CD14-positive monocyte (primary cell): ENCODE measurements around the gene STARD13. TPM values are rescaled to one million over a fixed set of nuclear protein-coding genes. Genes with fewer than 3 reads are reported as not detected.

ENCODE experiments used
- DNase-seq, 3 donors: peaks; one replicate each; pipeline ENCODE4 v3.0.0-alpha.2; 2011 to 2022
- H2AFZ ChIP-seq: 2 replicates; pipeline ENCODE4 v1.6.0; 2012; ENCODE audit warnings: mild to moderate bottlenecking, low read depth, low read length, inconsistent platforms; ENCODE audit not compliant: insufficient read depth, poor library complexity, severe bottlenecking
- H3K27ac ChIP-seq, 2 donors: 1 replicate in 1 of 2; 2 replicates in 1 of 2; pipeline ENCODE4 v1.5.1; 2012 to 2013; ENCODE audit warnings: low read length in 2 of 2, control low read depth in 1 of 2, inconsistent platforms in 1 of 2, low read depth in 1 of 2, mild to moderate bottlenecking in 1 of 2
- H3K27me3 ChIP-seq, 2 donors: one replicate each; pipeline versions ENCODE4 v1.6.0 to v1.6.1; 2011 to 2013; ENCODE audit warnings: low read length in 2 of 2; ENCODE audit not compliant: control insufficient read depth in 2 of 2, insufficient read depth in 2 of 2
- H3K36me3 ChIP-seq, 2 donors: replicated peaks in 1 of 2; 1 replicate in 1 of 2; 2 replicates in 1 of 2; pipeline versions ENCODE4 v1.5.1 to v1.6.1; 2012 to 2013; ENCODE audit warnings: low read length in 2 of 2, control low read depth in 1 of 2, inconsistent platforms in 1 of 2, mild to moderate bottlenecking in 1 of 2; ENCODE audit not compliant: insufficient read depth in 2 of 2, control insufficient read depth in 1 of 2
- H3K4me1 ChIP-seq, 2 donors: 1 replicate in 1 of 2; 2 replicates in 1 of 2; pipeline versions ENCODE4 v1.5.1 to v1.6.1; 2012 to 2013; ENCODE audit warnings: low read length in 2 of 2, control low read depth in 1 of 2, inconsistent platforms in 1 of 2, mild to moderate bottlenecking in 1 of 2, moderate library complexity in 1 of 2; ENCODE audit not compliant: insufficient read depth in 2 of 2, control insufficient read depth in 1 of 2
- H3K4me2 ChIP-seq: replicated peaks from 2 replicates; pipeline ENCODE3; 2012; ENCODE audit warnings: low read length, moderate library complexity, mild to moderate bottlenecking; ENCODE audit not compliant: poor library complexity, severe bottlenecking; ENCODE audit errors: extremely low read depth
- H3K4me3 ChIP-seq, 3 experiments: fragments of 200-600 bp in 1 of 3; sonication (generic) in 1 of 3; replicated peaks in 1 of 3; 1 replicate in 2 of 3; 2 replicates in 1 of 3; pipeline ENCODE4 v1.5.1; 2011 to 2013; ENCODE audit warnings: low read length in 3 of 3, mild to moderate bottlenecking in 3 of 3, control low read depth in 2 of 3, low read depth in 2 of 3, inconsistent platforms in 1 of 3, moderate library complexity in 1 of 3
- H3K79me2 ChIP-seq: 2 replicates; pipeline ENCODE4 v1.6.0; 2012; ENCODE audit warnings: mild to moderate bottlenecking, control low read depth, inconsistent platforms, low read length, moderate library complexity; ENCODE audit not compliant: insufficient read depth
- H3K9ac ChIP-seq: 2 replicates; pipeline ENCODE4 v1.6.0; 2017; ENCODE audit warnings: low read length, mild to moderate bottlenecking; ENCODE audit not compliant: insufficient read depth, poor library complexity, severe bottlenecking
- H3K9me3 ChIP-seq, 2 donors: replicated peaks in 1 of 2; 1 replicate in 1 of 2; 2 replicates in 1 of 2; pipeline versions ENCODE4 v1.5.1 to v1.6.1; 2012 to 2013; ENCODE audit warnings: low read length in 2 of 2, control low read depth in 1 of 2; ENCODE audit not compliant: control insufficient read depth in 1 of 2, insufficient read depth in 1 of 2
- H4K20me1 ChIP-seq: 2 replicates; pipeline ENCODE4 v1.6.0; 2012; ENCODE audit warnings: mild to moderate bottlenecking, low read length, control low read depth, moderate library complexity; ENCODE audit not compliant: insufficient read depth
- H3K27ac Mint-ChIP-seq, 7 donors: one replicate each; pipeline ENCODE4 v1.8.0; 2020; ENCODE audit warnings: mild to moderate bottlenecking in 7 of 7, mixed read lengths in 7 of 7, moderate library complexity in 6 of 7, inconsistent platforms in 2 of 7
- H3K27me3 Mint-ChIP-seq, 3 donors: one replicate each; pipeline ENCODE4 v1.8.0; 2021 to 2022; ENCODE audit warnings: low read depth in 3 of 3, mild to moderate bottlenecking in 3 of 3, mixed read lengths in 3 of 3, moderate library complexity in 3 of 3, inconsistent platforms in 1 of 3
- H3K36me3 Mint-ChIP-seq, 2 donors: one replicate each; pipeline ENCODE4 v1.8.0; 2020; ENCODE audit warnings: mixed read lengths in 2 of 2, inconsistent platforms in 1 of 2, mild to moderate bottlenecking in 1 of 2
- H3K4me1 Mint-ChIP-seq: one replicate; pipeline ENCODE4 v1.8.0; 2020; ENCODE audit warnings: mild to moderate bottlenecking, mixed read lengths
- H3K4me3 Mint-ChIP-seq, 2 donors: one replicate each; pipeline ENCODE4 v1.8.0; 2020; ENCODE audit warnings: mild to moderate bottlenecking in 2 of 2, mixed read lengths in 2 of 2, moderate library complexity in 1 of 2
- H3K9me3 Mint-ChIP-seq, 7 donors: one replicate each; pipeline ENCODE4 v1.8.0; 2020 to 2022; ENCODE audit warnings: mixed read lengths in 7 of 7, mild to moderate bottlenecking in 6 of 7, moderate library complexity in 6 of 7, inconsistent platforms in 2 of 7
- CTCF ChIP-seq: fragments of 200-600 bp; IDR thresholded peaks from one replicate; pipeline ENCODE4 v1.8.0; 2022; ENCODE audit warnings: antibody characterized with exemption, mild to moderate bottlenecking
- WGBS: methylation state at CpG from one replicate; pipeline ENCODE4 v1.1.5; 2013; ENCODE audit warnings: missing lambda C conversion rate; ENCODE audit not compliant: insufficient coverage; 5-methylcytosine and 5-hydroxymethylcytosine counted together
- intact Hi-C, 2 donors: fragments of 100-400 bp; cut with micrococcal nuclease; formaldehyde crosslinking; loops; one replicate each; pipeline versions ENCODE4 v1.15.0 to v1.15.1; 2023
- polyA plus RNA-seq, 3 donors: library from polyadenylated mRNA; depleted of rRNA in 1 of 3; unstranded in 2 of 3; stranded (reverse) in 1 of 3; fragments of 300-500 nt in 2 of 3; fragments of >200 nt in 1 of 3; fragmentation: Illumina TruSeq in 2 of 3; gene quantifications; 1 replicate in 2 of 3; 2 replicates in 1 of 3; pipeline ENCODE4 v1.2.3, GENCODE V29; 2012 to 2021

Gene STARD13
- polyA plus RNA-seq, 3 donors, result 0.37 to 0.69 (median 0.60) TPM

GRCh38 chr13:33224686-33225085 is 60.9 kb downstream of the STARD13 start:
- H4K20me1 ChIP-seq, result no peaks in the 10 kb centered on the region
- Mint-ChIP-seq H3K27me3 (peaks cover 0 to 3% (median 0%) of the 10 kb centered on the region in 3 donors), H3K27ac (no peak overlapping the region), H3K4me3 (no peak overlapping the region), H3K4me1 (peaks cover 10% of the 10 kb centered on the region), H3K9me3 (peaks cover 0 to 8% (median 4%) of the 10 kb centered on the region in 7 donors), H3K36me3 (no peaks in the 10 kb centered on the region)
- no peak overlapping the region for H3K4me2 ChIP-seq
- no peaks in the 10 kb centered on the region for H3K79me2 ChIP-seq
- no peaks in the 10 kb centered on the region for H3K9me3 ChIP-seq
- no peaks in the 10 kb centered on the region for H3K36me3 ChIP-seq
- H3K27me3 ChIP-seq, result no peaks in the 10 kb centered on the region
- no peak overlapping the region for H3K4me3 ChIP-seq
- H3K9ac ChIP-seq, result no peak overlapping the region
- H3K4me1 ChIP-seq, result peaks cover 7 to 9% of the 10 kb centered on the region in 2 donors
- H3K27ac ChIP-seq, result no peak overlapping the region
- no peak for DNase-seq
- no CpG with 5 or more reads among the region's 3 CpGs for WGBS
- intact Hi-C loops, result loop anchor here in 1 of 2 donors (5.0 kb wide), 1 partner anchor 498 kb away; no protein-coding TSS in a partner anchor
- H2AFZ ChIP-seq, result no peak overlapping the region
- no peak for TF ChIP-seq CTCF

GRCh38 chr13:33224191-33224590 is 61.4 kb downstream of the STARD13 start:
- Mint-ChIP-seq H3K4me1 (peaks cover 8% of the 10 kb centered on the region), H3K9me3 (peaks cover 0 to 8% (median 4%) of the 10 kb centered on the region in 7 donors), H3K27ac (no peak overlapping the region), H3K27me3 (peaks cover 0 to 3% (median 0%) of the 10 kb centered on the region in 3 donors), H3K36me3 (no peaks in the 10 kb centered on the region), H3K4me3 (no peak overlapping the region)
- H3K27ac ChIP-seq, result no peak overlapping the region
- H3K36me3 ChIP-seq, result no peaks in the 10 kb centered on the region
- no peak overlapping the region for H3K9ac ChIP-seq
- H3K9me3 ChIP-seq, result no peaks in the 10 kb centered on the region
- H2AFZ ChIP-seq, result no peak overlapping the region
- H3K4me1 ChIP-seq, result peaks cover 7 to 9% of the 10 kb centered on the region in 2 donors
- no peaks in the 10 kb centered on the region for H3K79me2 ChIP-seq
- DNase-seq, result no peak
- WGBS, result 100% methylated on average over 1 of the region's 1 CpG
- H3K4me2 ChIP-seq, result no peak overlapping the region
- no peaks in the 10 kb centered on the region for H4K20me1 ChIP-seq
- H3K27me3 ChIP-seq, result no peaks in the 10 kb centered on the region
- H3K4me3 ChIP-seq, result no peak overlapping the region
- intact Hi-C loops, result no loop called here
- TF ChIP-seq CTCF, result no peak
